LoVo (cell line): ENCODE results near the gene TBL1Y.
"Not testable (repeated sequence)": the region's sequence is repeated elsewhere in the genome, so short reads cannot be mapped to it uniquely, and the experiment has no call there.

ENCODE experiments used
- DNase-seq: peaks from one replicate; pipeline ENCODE4 v3.0.0-alpha.2; 2016; ENCODE audit warnings: low spot score

Gene TBL1Y

DNA sequence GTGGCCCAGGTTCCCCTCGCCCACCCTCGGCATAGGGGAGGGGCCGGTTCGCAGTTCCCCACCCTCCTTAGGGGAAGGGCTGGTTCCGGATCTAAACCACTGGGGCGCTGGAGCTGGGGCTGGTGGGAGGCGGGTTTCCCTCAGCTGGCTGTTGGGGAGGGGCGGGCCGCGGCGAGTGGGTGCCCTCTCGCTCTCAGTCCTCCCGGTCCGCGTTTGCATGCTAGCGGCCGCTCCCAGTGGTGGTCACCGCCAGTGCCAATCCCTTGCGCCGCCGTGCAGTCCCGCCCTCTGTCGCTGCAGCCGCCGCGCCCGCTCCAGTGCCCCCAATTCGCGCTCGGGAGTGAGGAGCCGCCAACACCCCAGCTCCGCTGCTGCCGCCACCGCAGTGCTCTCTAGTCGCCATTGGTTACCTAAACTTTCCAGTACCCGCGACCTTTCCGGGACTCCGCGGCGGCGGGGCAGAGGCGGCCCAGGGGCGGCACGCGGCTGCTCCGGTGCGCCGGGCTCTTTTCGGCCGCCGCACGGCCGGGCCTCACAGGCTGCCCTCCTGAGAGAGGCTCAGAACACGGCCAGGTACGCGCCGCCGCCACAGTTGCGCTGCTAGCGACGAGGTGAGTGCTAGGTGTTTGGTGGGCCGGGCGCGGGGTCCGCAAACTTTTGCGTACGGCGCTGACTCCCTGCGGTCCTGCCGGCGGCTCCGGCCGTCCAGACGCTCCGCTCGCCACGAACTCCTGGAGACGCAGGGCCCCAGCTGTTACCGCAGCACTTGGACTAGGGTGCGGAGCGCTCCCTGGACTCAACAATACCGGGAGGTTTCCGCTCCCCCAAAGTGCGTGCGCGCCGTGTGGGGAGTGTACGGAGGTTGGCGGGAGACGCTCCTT is at the start of gene TBL1Y:
Gene TBL1Y, plus strand, starts transcription at position 326 of the 881 bp plus-strand sequence. CDS start 114,388 bp downstream, outside the sequence.
- DNase-seq, result no peak

- no peak for DNase-seq
Observed at GRCh38 chrY:6894496-6894895, 16.0 kb upstream of the TBL1Y start.

DNA sequence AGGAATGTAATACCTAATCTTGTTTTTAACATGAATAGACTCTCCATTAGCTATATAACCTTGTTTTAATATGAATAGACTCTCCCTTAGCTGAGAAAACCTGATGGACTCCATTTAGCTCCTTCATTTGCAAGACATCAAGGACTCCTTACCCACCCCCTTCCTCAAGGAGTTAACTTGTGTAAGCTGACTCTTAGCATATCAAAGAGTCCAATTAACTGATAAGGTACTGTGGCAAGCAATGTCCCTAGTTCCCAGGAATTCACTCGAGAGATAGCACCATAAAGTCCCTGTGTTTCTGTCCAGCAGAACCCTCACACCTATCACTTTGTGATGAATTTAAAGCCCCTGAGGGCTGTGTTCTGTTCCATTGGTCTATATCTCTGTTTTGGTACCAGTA is 15.3 kb upstream of the TBL1Y start:
- no peak for DNase-seq

- DNase-seq, result not testable (repeated sequence)
Observed at GRCh38 chrY:6902116-6902515, 8.4 kb upstream of the TBL1Y start.

DNA sequence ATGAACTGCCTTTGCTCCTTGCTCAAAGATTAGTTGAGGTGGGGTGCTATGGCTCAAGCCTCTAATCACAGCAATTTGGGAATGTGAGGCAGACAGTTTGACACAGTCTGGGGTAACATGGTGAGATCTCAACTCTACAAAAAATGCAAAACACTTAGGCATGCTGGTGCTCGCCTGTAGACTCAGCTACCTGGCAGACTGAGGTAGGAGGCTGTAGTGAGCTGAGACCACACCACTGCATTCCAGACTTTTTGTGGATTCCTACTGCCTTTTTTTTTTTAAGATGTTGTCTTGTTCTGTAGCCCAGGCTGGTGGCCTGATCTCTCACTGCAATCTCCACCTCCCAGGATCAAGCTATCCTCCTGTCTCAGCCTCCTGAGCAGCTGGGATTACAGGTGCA is 2.9 kb upstream of the TBL1Y start:
- no peak for DNase-seq

DNA sequence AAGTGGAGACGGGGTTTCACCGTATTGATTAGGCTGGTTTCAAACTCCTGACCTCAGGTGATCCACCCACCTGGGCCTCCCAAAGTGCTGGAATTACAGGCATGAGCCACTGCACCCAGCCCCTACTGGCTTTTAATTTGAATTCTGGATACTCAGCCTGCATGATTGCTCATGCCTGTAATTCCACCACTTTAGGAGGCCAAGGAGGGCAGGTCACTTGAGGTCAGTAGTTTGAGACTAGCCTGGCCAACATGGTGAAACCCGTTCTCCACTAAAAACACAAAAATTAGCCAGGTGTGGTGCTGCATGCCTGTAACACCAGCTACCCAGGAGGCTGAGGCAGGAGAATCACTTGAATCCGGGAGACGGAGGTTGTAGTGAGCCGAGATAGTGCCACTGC is 2.5 kb upstream of the TBL1Y start:
- not testable (repeated sequence) for DNase-seq

DNA sequence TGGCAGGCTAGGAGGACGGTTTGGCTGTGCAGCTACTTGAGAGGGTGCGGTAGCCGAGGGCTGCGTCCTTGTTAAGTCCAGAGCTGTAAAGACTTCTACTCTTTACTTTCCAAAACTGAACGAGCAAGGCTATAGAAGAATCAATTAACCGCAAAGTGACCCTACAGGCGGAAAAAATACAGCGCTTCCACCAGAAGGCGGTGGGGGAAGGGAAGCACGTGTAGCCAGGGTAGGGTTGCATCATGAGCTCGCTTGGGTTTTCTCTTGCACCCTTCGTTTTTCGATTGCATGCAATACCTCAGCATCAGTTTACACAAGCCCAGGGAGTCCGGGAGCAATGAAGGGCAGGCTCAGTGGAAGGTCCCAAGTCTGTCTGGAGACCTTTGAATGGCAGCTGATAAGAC is 1.4 kb upstream of the TBL1Y start:
- DNase-seq, result no peak

DNA sequence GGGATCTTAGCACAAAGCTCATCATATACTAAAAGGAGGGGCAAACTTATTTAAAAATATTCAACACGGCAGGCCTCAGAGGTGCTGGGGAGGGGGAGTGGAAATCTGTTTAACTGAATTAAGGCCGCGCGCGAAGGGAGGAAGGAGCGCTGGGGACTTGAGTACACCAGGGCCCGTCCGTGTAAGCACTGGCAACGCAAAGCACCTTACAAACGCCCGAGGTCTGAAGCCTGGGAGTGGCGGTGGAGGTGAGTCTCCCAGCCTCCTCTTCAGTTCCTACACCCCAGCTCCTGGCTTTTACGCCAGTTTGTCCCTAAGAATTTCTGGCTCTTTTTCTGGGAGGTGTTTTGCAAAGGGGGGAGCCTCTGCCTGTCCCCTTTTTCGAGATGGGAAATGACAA is 641 bp upstream of the TBL1Y start:
- no peak for DNase-seq

- no peak for DNase-seq
Observed at GRCh38 chrY:6911253-6911881, 870 bp downstream of the TBL1Y start, which contains the start of gene AMELY. Gene AMELY (minus strand): TSS chrY:6911752. CDS start chrY:6872608, 39,144 bp downstream.

DNA sequence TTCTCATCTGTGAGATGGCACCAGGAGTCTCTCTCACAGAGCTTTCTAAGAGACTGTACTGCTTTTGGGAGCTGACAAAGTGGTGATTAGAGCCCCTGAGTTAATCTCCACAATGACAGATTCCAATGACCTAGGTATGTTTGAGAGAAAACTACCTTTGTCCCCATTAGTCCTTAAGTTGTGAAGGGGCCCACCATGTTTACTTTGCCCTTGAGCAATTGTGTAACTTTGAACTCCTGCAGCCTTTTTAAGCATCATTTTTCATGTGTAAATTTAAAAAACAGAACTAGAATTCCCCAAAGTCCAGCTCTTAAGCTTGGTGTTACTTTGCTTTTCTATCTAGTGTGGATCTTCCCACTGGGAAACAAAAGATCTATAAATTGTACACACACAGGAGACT is 2.9 kb downstream of the TBL1Y start:
- no peak for DNase-seq

GRCh38 chrY:6921061-6921460 is 10.6 kb downstream of the TBL1Y start:
- DNase-seq, result no peak

GRCh38 chrY:6928265-6928664 is 17.8 kb downstream of the TBL1Y start:
- no peak for DNase-seq

GRCh38 chrY:6929237-6929636 is 18.7 kb downstream of the TBL1Y start:
- DNase-seq, result no peak

- DNase-seq, result no peak
Observed at GRCh38 chrY:6931779-6932396, 21.4 kb downstream of the TBL1Y start.

GRCh38 chrY:6935497-6935896 is 25.0 kb downstream of the TBL1Y start:
- DNase-seq, result no peak

GRCh38 chrY:6947695-6948094 is 37.2 kb downstream of the TBL1Y start:
- DNase-seq, result no peak

DNA sequence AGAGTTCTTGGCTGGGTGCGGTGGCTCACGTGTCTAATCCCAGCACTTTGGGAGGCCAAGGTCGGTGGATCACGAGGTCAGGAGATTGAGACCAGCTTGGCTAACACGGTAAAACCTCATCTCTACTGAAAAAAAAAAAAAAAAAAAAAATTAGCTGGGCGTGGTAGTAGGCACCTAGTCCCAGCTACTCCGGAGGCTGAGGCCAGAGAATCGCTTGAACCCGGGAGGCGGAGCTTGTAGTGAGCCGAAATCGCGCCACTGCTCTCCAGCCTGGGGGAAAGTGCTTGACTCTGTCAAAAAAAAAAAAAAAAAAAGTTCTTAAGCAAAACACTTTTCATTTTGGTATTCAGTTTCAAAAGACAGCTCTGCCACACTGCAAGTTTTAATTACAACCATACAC is 37.9 kb downstream of the TBL1Y start:
- no peak for DNase-seq

DNA sequence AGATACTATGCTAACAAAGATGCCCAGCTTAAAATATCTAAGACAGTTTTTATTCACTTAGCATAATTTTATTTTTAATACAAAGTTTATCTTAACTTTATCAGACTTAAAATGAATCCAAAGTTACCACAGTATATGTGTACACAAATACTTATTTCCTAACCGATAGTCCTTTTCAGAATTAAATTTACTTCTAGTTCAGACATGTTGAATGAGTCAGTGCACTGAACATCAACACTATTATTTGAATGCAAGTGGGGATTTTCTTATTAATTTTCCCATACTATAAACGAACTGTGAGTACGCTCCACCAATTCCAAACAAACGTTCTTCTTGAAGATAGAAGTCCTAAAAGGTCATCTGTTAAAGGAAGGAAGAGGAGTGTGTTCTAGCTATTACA is 39.5 kb downstream of the TBL1Y start:
- no peak for DNase-seq

- peak; percentile 18 for DNase-seq
Observed at GRCh38 chrY:6964732-6965131, 54.2 kb downstream of the TBL1Y start.

DNA sequence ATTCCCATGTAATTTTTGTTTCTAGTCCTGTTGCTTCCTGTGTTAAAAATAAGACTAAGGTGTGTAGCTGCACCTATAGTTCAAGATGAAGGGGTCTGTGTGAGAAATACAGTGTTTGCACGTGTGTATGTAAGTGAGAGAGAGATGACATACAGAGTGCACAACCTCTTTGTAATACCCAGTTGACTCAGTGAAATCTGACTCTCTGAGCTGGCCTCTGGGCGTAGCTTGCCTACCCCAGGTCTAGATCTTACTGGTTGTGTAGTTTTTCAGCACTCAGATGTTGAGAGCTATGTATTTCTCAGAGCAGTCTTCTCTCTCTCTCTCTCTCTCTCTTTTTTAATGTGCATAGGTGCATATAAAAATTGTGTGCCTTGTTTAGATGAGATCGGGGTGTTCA is 56.0 kb downstream of the TBL1Y start:
- DNase-seq, result no peak

- DNase-seq, result no peak
Observed at GRCh38 chrY:6967736-6968135, 57.2 kb downstream of the TBL1Y start.

GRCh38 chrY:6968191-6968590 is 57.7 kb downstream of the TBL1Y start:
- no peak for DNase-seq

- no peak for DNase-seq
Observed at GRCh38 chrY:6972271-6972887, 61.9 kb downstream of the TBL1Y start.
